B cell (primary cell): ENCODE results near the gene RHOT2. TPM values are rescaled to one million over a fixed set of nuclear protein-coding genes. Genes with fewer than 3 reads are reported as not detected.
A peak's percentile ranks its signal among the peaks of the same experiment; 100 is the strongest.

Experiments
- ATAC-seq: fragments of 200-7000 bp; cut with Tn5 transposase; one replicate; pipeline ENCODE4 v1.10.0; 2021; ENCODE audit warnings: low read depth, mild to moderate bottlenecking, moderate number of reproducible peaks, moderate library complexity
- CTCF ChIA-PET: fragments of 350-600 bp; sonication (Branson Sonifier 250); formaldehyde crosslinking; loops from one replicate; lab custom pipeline; 2021; ENCODE audit warnings: antibody characterized with exemption, inconsistent platforms; lab: Charles Lee
- POLR2A ChIA-PET: fragments of 350-600 bp; sonication (Branson Sonifier 250); formaldehyde crosslinking; loops from one replicate; lab custom pipeline; 2021; ENCODE audit warnings: antibody characterized with exemption; lab: Charles Lee
- DNase-seq: peaks from one replicate; pipeline ENCODE4 v3.0.0; 2013
- H2AFZ ChIP-seq: 2 replicates; pipeline ENCODE4 v1.6.1; 2012; ENCODE audit warnings: mild to moderate bottlenecking, low read depth, low read length; ENCODE audit not compliant: insufficient read depth, poor library complexity, severe bottlenecking
- H3K27ac ChIP-seq, 2 donors: 1 replicate in 1 of 2; 2 replicates in 1 of 2; pipeline ENCODE4 v1.5.1; 2012 to 2013; ENCODE audit warnings: low read length in 2 of 2, mild to moderate bottlenecking in 2 of 2, moderate library complexity in 1 of 2
- H3K27me3 ChIP-seq, 4 experiments: fragments of 200-600 bp in 1 of 4; sonication (generic) in 1 of 4; replicated peaks in 1 of 4; 1 replicate in 2 of 4; 2 replicates in 2 of 4; pipeline versions ENCODE4 v1.6.1 to v1.7.0; 2013 to 2016; ENCODE audit warnings: low read length in 3 of 4, mild to moderate bottlenecking in 2 of 4, mixed read lengths in 1 of 4, moderate library complexity in 1 of 4; ENCODE audit not compliant: insufficient read depth in 4 of 4, control insufficient read depth in 3 of 4; ENCODE audit errors: control extremely low read depth in 1 of 4
- H3K36me3 ChIP-seq, 2 experiments: replicated peaks in 1 of 2; 1 replicate in 1 of 2; 2 replicates in 1 of 2; pipeline versions ENCODE4 v1.6.1 to v1.7.1; 2013; ENCODE audit warnings: low read length in 1 of 2; ENCODE audit not compliant: insufficient read depth in 2 of 2, control insufficient read depth in 1 of 2; ENCODE audit errors: control extremely low read depth in 1 of 2, extremely low read depth in 1 of 2
- H3K4me1 ChIP-seq, 2 donors: fragments of 200-600 bp in 1 of 2; sonication (generic) in 1 of 2; 1 replicate in 1 of 2; 2 replicates in 1 of 2; pipeline versions ENCODE4 v1.5.1 to v1.6.1; 2013 to 2017; ENCODE audit warnings: low read length in 2 of 2; ENCODE audit not compliant: control insufficient read depth in 2 of 2, insufficient read depth in 2 of 2
- H3K4me2 ChIP-seq: replicated peaks from 2 replicates; pipeline ENCODE3; 2012; ENCODE audit warnings: mild to moderate bottlenecking, low read depth, low read length; ENCODE audit not compliant: poor library complexity, severe bottlenecking
- H3K4me3 ChIP-seq, 5 experiments: fragments of 200-600 bp in 1 of 5; sonication (generic) in 1 of 5; 1 replicate in 3 of 5; 2 replicates in 2 of 5; pipeline versions ENCODE4 v1.5.1 to v1.7.0; 2011 to 2016; ENCODE audit warnings: low read length in 4 of 5, mild to moderate bottlenecking in 4 of 5, low read depth in 2 of 5, control low read depth in 1 of 5, moderate library complexity in 1 of 5; ENCODE audit not compliant: insufficient read depth in 1 of 5; ENCODE audit errors: control extremely low read depth in 1 of 5, extremely low read depth in 1 of 5
- H3K79me2 ChIP-seq: fragments of 200-600 bp; sonication (generic); one replicate; pipeline ENCODE4 v1.6.0; 2016; ENCODE audit warnings: low read length; ENCODE audit not compliant: control insufficient read depth, insufficient read depth
- H3K9ac ChIP-seq: fragments of 200-600 bp; sonication (generic); 2 replicates; pipeline ENCODE4 v1.6.1; 2017; ENCODE audit warnings: mild to moderate bottlenecking, low read length, moderate library complexity
- H3K9me3 ChIP-seq, 3 donors: one replicate each; pipeline versions ENCODE4 v1.6.1 to v1.7.1; 2013; ENCODE audit warnings: low read length in 2 of 3; ENCODE audit not compliant: control insufficient read depth in 2 of 3, insufficient read depth in 1 of 3; ENCODE audit errors: control extremely low read depth in 1 of 3
- H4K20me1 ChIP-seq: 2 replicates; pipeline ENCODE4 v1.6.0; 2012; ENCODE audit warnings: mild to moderate bottlenecking, low read length; ENCODE audit not compliant: insufficient read depth, control insufficient read depth, poor library complexity, severe bottlenecking
- H3K27ac Mint-ChIP-seq: one replicate; pipeline ENCODE4 v1.8.0; 2021; ENCODE audit warnings: mixed read lengths
- H3K27me3 Mint-ChIP-seq: one replicate; pipeline ENCODE4 v1.8.0; 2021; ENCODE audit warnings: mixed read lengths
- H3K4me1 Mint-ChIP-seq: one replicate; pipeline ENCODE4 v1.8.0; 2021; ENCODE audit warnings: mixed read lengths
- H3K4me3 Mint-ChIP-seq: one replicate; pipeline ENCODE4 v1.8.0; 2021; ENCODE audit warnings: mixed read lengths
- H3K9me3 Mint-ChIP-seq: one replicate; pipeline ENCODE4 v1.8.0; 2022; ENCODE audit warnings: mixed read lengths; ENCODE audit not compliant: insufficient read depth
- EZH2 ChIP-seq: IDR thresholded peaks from 2 replicates; pipeline ENCODE4 v1.6.1; 2012; ENCODE audit warnings: borderline replicate concordance, low read depth, mild to moderate bottlenecking, moderate library complexity, low read length; ENCODE audit not compliant: insufficient read depth, poor library complexity, severe bottlenecking
- WGBS: methylation state at CpG from one replicate; pipeline ENCODE4 v1.1.5; 2013; ENCODE audit warnings: missing lambda C conversion rate; ENCODE audit not compliant: insufficient coverage; 5-methylcytosine and 5-hydroxymethylcytosine counted together
- intact Hi-C: fragments of 100-400 bp; cut with micrococcal nuclease; formaldehyde crosslinking; loops from one replicate; pipeline ENCODE4 v1.10.0; 2022
- polyA plus RNA-seq: library from polyadenylated mRNA; depleted of rRNA; stranded (reverse); fragments of >200 nt; gene quantifications from 2 replicates; pipeline ENCODE4 v1.2.3, GENCODE V29; 2012
- total RNA-seq, 2 donors: library from RNA; stranded (reverse); fragments of 120-200 nt in 1 of 2; gene quantifications; 1 replicate in 1 of 2; 2 replicates in 1 of 2; pipeline versions ENCODE4 v1.2.3 to v1.2.4, GENCODE V29; 2013 to 2022
- TF ChIP-seq, protein P1 (sequence below): fragments of 200-600 bp; IDR thresholded peaks from one replicate; pipeline ENCODE4 v1.8.0; 2022; ENCODE audit warnings: antibody characterized with exemption, mild to moderate bottlenecking

Gene RHOT2
- total and polyA plus RNA-seq, 2 donors (not counting 1 experiment from before 2014, with no cell fraction given), result 207 to 461 TPM

- POLR2A ChIA-PET, result interaction anchor here (0.6 kb wide), 2 partner anchors 25 to 421 kb away, joined by 3 to 4 read pairs; no protein-coding TSS in a partner anchor
- H3K27ac ChIP-seq, result peak within 1 kb of the TSS; percentile 18 to 41
Measured at GRCh38 chr16:641326-642188, 26.4 kb upstream of the RHOT2 start, which contains the start of gene MCRIP2. TSS of gene MCRIP2 (plus strand) at chr16:641828. CDS start at chr16:641992, 164 bp downstream.

More at GRCh38 chr16:641326-642188, 26.4 kb upstream of the RHOT2 start, which contains the start of gene MCRIP2:
- no peaks in the 10 kb centered on the region for H3K27me3 ChIP-seq
- Mint-ChIP-seq H3K27ac (peak within 1 kb of the TSS; percentile 61), H3K27me3 (no peaks in the 10 kb centered on the region), H3K4me3 (peak within 1 kb of the TSS; percentile 74), H3K4me1 (peaks cover 23% of the 10 kb centered on the region), H3K9me3 (no peaks in the 10 kb centered on the region)
- H3K9ac ChIP-seq, result peak within 1 kb of the TSS; percentile 73
- under 1% methylated on average over 79 of the region's 81 CpGs for WGBS
- peaks cover 6% of the 10 kb centered on the region for H4K20me1 ChIP-seq
- no peaks in the 10 kb centered on the region for H3K9me3 ChIP-seq
- H3K4me2 ChIP-seq, result peak within 1 kb of the TSS; percentile 87
- peaks cover 15 to 44% of the 10 kb centered on the region in 2 donors for H3K4me1 ChIP-seq
- intact Hi-C loops, result loop anchor here (1.0 kb wide), 2 partner anchors 8 to 43 kb away; partner anchors contain the start of genes JMJD8 and WDR90
- H3K36me3 ChIP-seq, result no peaks in the 10 kb centered on the region
- no peak for TF ChIP-seq EZH2
- TF ChIP-seq, protein P1, sequence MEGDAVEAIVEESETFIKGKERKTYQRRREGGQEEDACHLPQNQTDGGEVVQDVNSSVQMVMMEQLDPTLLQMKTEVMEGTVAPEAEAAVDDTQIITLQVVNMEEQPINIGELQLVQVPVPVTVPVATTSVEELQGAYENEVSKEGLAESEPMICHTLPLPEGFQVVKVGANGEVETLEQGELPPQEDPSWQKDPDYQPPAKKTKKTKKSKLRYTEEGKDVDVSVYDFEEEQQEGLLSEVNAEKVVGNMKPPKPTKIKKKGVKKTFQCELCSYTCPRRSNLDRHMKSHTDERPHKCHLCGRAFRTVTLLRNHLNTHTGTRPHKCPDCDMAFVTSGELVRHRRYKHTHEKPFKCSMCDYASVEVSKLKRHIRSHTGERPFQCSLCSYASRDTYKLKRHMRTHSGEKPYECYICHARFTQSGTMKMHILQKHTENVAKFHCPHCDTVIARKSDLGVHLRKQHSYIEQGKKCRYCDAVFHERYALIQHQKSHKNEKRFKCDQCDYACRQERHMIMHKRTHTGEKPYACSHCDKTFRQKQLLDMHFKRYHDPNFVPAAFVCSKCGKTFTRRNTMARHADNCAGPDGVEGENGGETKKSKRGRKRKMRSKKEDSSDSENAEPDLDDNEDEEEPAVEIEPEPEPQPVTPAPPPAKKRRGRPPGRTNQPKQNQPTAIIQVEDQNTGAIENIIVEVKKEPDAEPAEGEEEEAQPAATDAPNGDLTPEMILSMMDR, result no peak
- DNase-seq, result peak; percentile 73
- H3K4me3 ChIP-seq, result peak within 1 kb of the TSS in 4 of 5 experiments; percentile 42 to 75 (median 60)
- CTCF ChIA-PET, result no interaction called here
- ATAC-seq, result peak; percentile 41
- peaks cover 6% of the 10 kb centered on the region for H3K79me2 ChIP-seq
- H2AFZ ChIP-seq, result peak within 1 kb of the TSS; percentile 79
